Glutamatergic neuron (in vitro differentiated cells): ENCODE measurements around the gene CD200. TPM values are rescaled to one million over a fixed set of nuclear protein-coding genes. Genes with fewer than 3 reads are reported as not detected.
"Not testable (repeated sequence)": the region's sequence is repeated elsewhere in the genome, so short reads cannot be mapped to it uniquely, and the experiment has no call there.

Experiments used
- DNase-seq: peaks from one replicate; pipeline ENCODE4 v3.0.0; 2022
- H3K27ac Mint-ChIP-seq: one replicate; pipeline ENCODE4 v1.8.0; 2020; ENCODE audit warnings: mild to moderate bottlenecking, mixed read lengths, inconsistent platforms; ENCODE audit not compliant: unreplicated experiment
- H3K27me3 Mint-ChIP-seq: one replicate; pipeline ENCODE4 v1.8.0; 2020; ENCODE audit warnings: mild to moderate bottlenecking, moderate library complexity, mixed read lengths, inconsistent platforms; ENCODE audit not compliant: unreplicated experiment
- H3K36me3 Mint-ChIP-seq: one replicate; pipeline ENCODE4 v1.8.0; 2020; ENCODE audit warnings: mild to moderate bottlenecking, mixed read lengths, inconsistent platforms; ENCODE audit not compliant: unreplicated experiment
- H3K4me1 Mint-ChIP-seq: one replicate; pipeline ENCODE4 v1.8.0; 2020; ENCODE audit warnings: mild to moderate bottlenecking, low read depth, mixed read lengths, inconsistent platforms; ENCODE audit not compliant: unreplicated experiment
- H3K4me3 Mint-ChIP-seq: one replicate; pipeline ENCODE4 v1.8.0; 2020; ENCODE audit warnings: mild to moderate bottlenecking, mixed read lengths, inconsistent platforms; ENCODE audit not compliant: unreplicated experiment
- H3K9me3 Mint-ChIP-seq: one replicate; pipeline ENCODE4 v1.8.0; 2020; ENCODE audit warnings: mild to moderate bottlenecking, moderate library complexity, mixed read lengths, inconsistent platforms; ENCODE audit not compliant: unreplicated experiment
- CTCF ChIP-seq: fragments of 200-600 bp; sonication (generic); IDR thresholded peaks from one replicate; pipeline ENCODE4 v1.5.0; 2021; ENCODE audit not compliant: partially characterized antibody, unreplicated experiment
- total RNA-seq: library from RNA; stranded (reverse); fragmentation: NEBNext Ultra II Directional; extraction: Animal tissue kit (Norgen Biotek cat#: 25700); gene quantifications from one replicate; pipeline ENCODE4 v1.2.1, GENCODE V29; 2021; ENCODE audit not compliant: unreplicated experiment

CD200 gene
- total RNA-seq, 1 donor from 2014 or later = 67.9 TPM

- Mint-ChIP-seq H3K9me3 (no peaks in the 10 kb centered on the region), H3K27ac (no peak overlapping the region), H3K36me3 (no peaks in the 10 kb centered on the region), H3K4me1 (peaks cover 11% of the 10 kb centered on the region), H3K4me3 (no peak overlapping the region), H3K27me3 (peaks cover 2% of the 10 kb centered on the region)
- no peak for DNase-seq
- no peak for TF ChIP-seq CTCF
Measured at GRCh38 chr3:112375117-112375516, 42.2 kb downstream of the CD200 start.

GRCh38 chr3:112376241-112376911 is 43.4 kb downstream of the CD200 start:
- Mint-ChIP-seq H3K36me3 (no peaks in the 10 kb centered on the region), H3K27ac (no peak overlapping the region), H3K4me3 (no peak overlapping the region), H3K9me3 (no peaks in the 10 kb centered on the region), H3K27me3 (peaks cover 2% of the 10 kb centered on the region), H3K4me1 (peaks cover 11% of the 10 kb centered on the region)
- TF ChIP-seq CTCF = no peak
- no peak for DNase-seq

- TF ChIP-seq CTCF = no peak
- Mint-ChIP-seq H3K27ac (no peak overlapping the region), H3K4me3 (no peak overlapping the region), H3K4me1 (peaks cover 11% of the 10 kb centered on the region), H3K27me3 (peaks cover 2% of the 10 kb centered on the region), H3K9me3 (no peaks in the 10 kb centered on the region), H3K36me3 (no peaks in the 10 kb centered on the region)
- no peak for DNase-seq
Measured at GRCh38 chr3:112376992-112377391, 44.0 kb downstream of the CD200 start.

- TF ChIP-seq CTCF = no peak
- Mint-ChIP-seq H3K4me3 (no peak overlapping the region), H3K36me3 (no peaks in the 10 kb centered on the region), H3K4me1 (peaks cover 11% of the 10 kb centered on the region), H3K9me3 (no peaks in the 10 kb centered on the region), H3K27me3 (peaks cover 2% of the 10 kb centered on the region), H3K27ac (no peak overlapping the region)
- DNase-seq = no peak
Measured at GRCh38 chr3:112377568-112378071, 44.7 kb downstream of the CD200 start.

- not testable (repeated sequence) for H3K9me3 Mint-ChIP-seq, H3K27ac Mint-ChIP-seq, H3K36me3 Mint-ChIP-seq, DNase-seq, H3K27me3 Mint-ChIP-seq, H3K4me3 Mint-ChIP-seq
- peaks cover 11% of the 10 kb centered on the region for H3K4me1 Mint-ChIP-seq
Measured at GRCh38 chr3:112378347-112378746, 45.4 kb downstream of the CD200 start.
